Activated CD8-positive, alpha-beta memory T cell treated with anti-CD3 and anti-CD28 coated beads for 4 hours (primary cell): ENCODE measurements around the gene DPYD.

Experiments
- DNase-seq, 2 donors: peaks; one replicate each; pipeline ENCODE4 v3.0.0-alpha.2; 2020; ENCODE audit warnings: low read depth in 2 of 2

DPYD gene

GRCh38 chr1:97433824-97434177, 487.0 kb downstream of the DPYD start:
- no peak for DNase-seq

DNA sequence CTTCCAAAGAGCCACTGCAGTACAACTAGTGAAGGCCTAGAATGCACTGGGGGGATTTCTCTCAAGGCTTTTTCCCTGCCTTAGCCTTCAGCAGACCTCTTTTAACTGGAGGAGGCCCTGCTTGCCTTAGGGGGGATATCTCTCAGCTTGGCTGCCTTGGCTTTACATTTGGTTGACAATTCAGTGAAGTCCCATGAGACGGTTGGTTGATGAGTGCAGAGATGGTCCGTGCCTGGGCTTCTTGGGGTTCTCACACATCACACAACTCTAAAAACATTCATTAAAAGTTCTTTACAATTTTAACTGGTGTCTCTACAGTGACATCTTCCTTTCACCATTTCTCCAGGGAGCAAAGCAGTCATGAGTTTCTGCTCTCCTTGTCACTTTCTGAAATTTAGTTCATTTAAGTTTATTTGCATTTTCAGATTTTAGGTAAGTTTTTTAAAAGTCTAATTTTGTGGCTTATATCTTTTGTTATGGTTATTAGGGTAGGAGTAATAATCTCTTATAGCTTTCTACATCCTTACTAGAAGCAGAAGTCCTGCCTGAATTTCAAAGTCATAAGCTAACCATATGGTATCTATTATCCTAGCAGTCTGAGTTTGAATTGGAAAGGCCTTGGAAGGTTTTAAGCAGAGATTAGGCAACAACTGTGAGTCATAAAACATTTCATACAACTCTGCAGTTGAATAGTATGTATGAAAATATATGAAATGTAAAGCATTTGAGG, 487.6 kb downstream of the DPYD start:
- no peak for DNase-seq

DNA sequence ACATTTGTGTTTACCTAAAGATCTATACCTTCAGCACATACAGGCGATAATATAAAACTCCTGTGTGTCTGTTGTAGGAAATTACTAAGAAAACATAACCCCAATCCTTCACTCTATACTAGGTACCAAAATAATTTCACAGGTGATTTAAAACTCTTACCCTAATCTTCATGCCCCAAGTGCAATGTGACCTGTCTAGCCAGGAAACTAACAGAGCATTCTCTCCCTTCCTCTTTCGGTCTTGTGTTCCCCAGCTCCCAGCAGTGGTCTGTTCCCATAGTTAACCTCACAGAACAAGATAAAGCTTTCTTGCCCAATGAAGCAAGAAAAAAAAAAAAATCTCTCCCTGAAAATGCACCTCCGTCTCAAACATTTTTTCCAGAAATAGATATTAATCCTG, 493.5 kb downstream of the DPYD start:
- no peak for DNase-seq

DNA sequence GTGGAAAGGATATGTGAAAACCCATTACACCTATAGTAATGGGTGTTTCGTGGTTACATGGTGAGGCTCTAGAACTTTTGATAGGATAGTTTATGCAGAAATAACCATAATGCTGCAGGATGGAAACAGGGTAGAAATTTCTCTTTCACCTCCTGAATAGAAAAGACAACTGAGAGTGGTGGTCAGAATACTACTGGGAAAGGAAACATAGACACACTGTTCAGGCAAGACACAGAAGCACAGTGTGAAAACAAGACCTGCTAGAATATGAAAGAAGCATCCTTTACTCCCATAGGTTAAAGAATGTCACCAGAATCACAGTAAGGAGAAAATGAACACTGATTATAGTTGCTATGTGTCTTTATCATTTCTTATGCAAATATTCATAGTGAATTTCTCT, 496.6 kb downstream of the DPYD start:
- DNase-seq = no peak

DNA sequence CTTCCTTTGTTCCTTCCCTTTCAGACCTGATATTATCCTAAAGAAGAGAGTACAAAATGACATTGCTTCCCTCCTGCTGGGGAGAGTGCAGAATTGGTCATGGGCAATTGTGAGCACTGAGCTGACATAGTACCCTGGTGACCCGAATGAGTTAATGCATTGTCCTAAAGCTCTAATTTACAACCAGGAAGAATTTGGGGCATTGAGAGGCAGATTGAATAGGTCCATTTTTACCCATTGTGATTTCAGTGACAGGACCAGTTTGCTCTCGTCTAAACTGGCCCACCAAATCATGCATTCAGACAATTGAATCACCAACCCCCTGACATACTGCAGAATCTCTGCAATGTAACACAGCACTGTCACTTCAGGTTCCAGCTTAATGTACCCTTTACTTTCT, 497.4 kb downstream of the DPYD start:
- no peak for DNase-seq

- no peak for DNase-seq
Measured at GRCh38 chr1:97417661-97418060, 503.2 kb downstream of the DPYD start.

DNA sequence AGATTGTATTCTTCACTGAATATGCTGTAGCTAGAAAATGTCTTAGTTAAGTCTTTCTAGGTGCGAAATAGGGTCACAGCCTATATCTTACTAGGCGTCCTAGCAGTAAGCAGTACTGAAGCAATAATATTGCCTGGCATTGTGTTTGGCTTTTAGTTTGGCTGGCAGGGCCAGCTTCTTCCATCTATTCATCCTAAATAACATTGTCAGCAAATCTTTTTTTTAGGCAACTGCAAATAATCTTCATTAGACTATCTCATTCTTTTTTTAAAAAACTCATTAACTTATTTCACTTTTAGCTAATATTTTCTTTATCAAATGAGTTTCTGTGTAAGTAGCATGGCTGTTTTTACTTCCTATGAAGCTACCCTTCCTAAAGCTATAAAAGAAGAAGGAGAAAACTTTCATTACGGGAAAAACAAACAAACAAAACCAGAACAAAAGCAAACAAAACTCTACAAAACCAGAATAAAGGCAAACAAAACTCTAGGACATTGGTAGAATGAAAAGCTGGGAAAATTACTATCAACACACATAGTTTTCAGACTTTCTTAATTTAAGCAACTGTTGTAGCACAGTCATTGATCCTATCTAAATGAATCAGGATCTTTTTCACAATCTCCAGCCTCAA, 506.0 kb downstream of the DPYD start:
- no peak for DNase-seq

DNA sequence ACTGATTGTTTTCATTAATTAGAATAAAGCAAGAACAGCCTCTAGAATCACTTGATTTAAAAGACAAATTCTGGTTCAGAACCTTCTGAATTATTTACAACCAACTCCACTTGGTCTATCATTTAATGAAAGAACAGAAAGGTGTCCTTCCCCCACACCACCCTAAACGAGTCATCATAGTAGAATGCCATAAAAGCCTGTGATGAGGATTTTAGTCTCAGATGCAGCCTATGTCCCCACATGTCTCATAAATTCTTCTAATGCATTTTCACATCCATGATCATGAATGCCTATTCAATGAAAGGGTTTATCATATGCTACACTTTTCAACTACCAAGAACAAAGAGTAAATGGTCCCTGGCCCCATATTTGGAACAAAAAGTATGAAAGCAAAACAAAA, 508.1 kb downstream of the DPYD start:
- no peak for DNase-seq

GRCh38 chr1:97412166-97412565, 508.7 kb downstream of the DPYD start:
- DNase-seq = no peak

GRCh38 chr1:97396463-97396862, 524.4 kb downstream of the DPYD start:
- no peak for DNase-seq

GRCh38 chr1:97392701-97393100, 528.1 kb downstream of the DPYD start:
- no peak for DNase-seq

GRCh38 chr1:97385536-97386277, 535.1 kb downstream of the DPYD start:
- no peak for DNase-seq

DNA sequence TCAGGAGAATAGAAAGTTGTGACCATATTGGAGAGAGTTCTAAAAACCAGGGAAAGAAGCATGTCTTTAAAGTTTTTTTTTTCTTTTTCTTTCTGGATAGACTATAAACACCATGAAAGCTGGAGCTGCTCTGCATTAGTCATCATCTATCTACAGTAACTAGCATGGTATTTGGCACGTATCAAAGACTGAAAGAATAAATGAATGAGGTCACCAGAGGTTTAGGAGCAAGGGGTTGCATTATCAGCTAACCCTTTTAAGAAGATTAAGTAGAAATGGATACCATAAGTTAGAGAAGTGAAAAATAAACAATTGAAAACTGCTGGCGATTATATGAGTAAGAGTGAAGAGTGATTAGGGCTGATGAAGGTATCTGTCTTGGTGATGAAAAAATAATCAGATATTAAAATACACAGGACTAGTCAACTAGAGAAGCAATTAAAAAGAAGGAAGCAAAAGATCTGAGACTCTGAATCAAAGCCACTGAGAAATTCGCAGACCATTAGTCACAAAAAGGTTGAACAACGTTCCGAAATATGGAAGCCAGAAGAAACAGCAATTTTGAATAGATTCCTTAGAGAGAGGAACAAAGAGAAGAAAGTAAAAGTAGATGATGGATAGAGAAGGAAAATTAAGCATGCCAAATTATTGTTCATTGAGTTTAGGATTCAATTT, 536.4 kb downstream of the DPYD start:
- DNase-seq = no peak

DNA sequence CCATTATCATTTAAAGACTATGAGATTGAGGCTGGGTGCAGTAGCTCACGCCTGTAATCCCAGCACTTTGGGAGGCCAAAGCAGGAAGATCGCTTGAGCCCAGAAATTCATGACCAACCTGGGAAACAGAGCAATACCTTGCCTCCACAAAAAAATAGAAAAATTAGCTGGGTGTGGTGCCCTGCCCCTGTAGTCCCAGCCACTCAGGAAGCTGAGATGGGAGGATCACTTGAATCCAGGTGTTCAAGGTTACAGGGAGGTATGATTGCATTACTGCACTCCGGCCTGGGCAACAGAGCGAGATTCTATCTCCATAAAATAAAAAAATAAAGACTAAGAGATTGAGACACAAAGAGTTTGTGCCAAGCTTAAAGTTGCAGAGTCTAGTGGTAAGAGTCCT, 537.0 kb downstream of the DPYD start:
- no peak for DNase-seq

DNA sequence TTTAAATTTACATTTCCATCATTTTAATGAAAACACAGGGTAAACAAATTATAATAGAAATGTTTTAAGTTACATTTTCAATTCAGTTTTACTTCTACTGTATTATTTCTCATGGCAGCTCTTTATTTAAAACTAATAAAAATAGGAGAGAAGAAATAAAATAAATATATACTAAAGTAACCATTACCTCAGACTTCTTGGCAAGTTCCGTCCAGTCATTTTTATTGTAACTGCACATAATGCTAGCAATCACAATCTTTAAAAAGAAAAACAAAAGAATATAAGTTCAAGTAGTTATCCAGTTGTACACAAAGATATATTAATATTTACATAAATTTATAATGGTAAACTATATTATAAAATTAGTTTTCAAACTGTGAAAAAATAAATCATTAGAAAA, 538.6 kb downstream of the DPYD start:
- no peak for DNase-seq

DNA sequence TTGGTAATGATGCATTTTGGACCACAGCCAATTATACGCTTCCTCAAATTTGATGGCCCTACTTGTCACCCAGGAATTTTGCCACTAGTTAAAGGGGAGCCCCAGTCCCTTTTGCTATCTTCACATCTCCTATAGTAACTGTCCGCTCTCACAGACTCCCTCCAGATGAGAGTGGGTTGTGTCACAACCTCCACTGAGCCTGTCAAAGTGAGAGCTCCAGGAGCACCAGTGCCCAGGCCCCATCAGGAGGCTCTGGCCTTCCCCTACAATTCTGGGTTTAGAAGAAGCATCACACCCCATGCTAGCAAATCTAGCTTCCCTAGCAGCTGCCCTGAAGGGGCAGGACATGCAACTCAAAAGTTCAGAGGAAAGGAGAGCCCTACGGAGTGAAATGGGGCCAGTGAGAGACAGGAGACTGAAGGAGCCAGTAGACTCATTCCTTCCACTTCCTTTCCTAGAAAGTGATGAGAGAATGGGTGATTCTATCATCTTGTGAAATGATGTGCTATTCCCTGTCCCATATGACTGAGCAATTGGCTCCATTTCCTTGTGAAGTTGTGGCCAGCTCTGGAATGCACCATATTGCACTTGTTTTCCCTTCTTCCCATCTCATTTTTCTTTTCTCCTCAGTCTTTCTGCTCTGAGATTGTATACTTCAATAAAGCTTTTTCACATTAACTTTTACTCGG, 541.3 kb downstream of the DPYD start:
- no peak for DNase-seq

- DNase-seq = no peak
Measured at GRCh38 chr1:97378596-97378995, 542.2 kb downstream of the DPYD start.

- no peak for DNase-seq
Measured at GRCh38 chr1:97377432-97378034, 543.3 kb downstream of the DPYD start.

- DNase-seq = no peak
Measured at GRCh38 chr1:97373000-97373399, 547.8 kb downstream of the DPYD start.

GRCh38 chr1:97372531-97372930, 548.3 kb downstream of the DPYD start:
- DNase-seq = no peak

DNA sequence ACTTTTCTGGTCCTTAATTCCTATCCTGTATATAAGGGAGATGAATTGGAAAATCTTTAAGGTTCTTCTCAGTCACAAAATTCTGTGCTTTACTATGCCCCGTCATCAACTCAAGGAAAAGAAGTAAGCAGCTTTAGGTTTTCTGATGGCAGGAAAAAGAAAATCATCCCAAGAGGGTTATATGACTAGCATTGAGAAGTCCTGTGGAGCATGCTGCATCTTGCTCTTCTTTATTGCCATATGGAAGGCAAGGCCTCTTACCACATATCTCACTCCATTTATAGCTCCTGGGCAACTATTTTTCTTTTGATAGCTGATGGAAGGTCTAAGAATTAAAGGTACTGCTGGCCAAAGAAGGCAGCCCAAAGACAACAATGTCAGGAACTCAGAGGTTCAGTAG, 552.5 kb downstream of the DPYD start:
- no peak for DNase-seq

DNA sequence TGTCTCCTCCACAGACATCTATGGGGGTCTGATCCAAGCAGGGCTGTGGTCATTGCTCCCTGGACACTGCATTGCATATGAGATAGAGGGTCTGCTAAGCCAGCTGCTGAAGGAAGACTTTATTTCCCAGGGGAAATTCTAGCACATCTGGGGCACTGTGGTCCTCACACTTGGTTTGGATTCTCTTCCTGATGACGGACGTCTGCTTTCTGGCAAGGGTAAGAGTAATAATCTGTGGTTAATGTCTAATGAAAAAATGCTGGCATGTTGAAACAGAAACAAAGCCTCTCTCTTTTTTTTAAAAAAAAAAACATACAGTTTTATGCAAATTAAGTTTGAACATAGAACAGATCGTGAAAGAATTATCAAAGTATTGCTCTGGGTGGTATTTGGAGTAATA, 553.9 kb downstream of the DPYD start:
- DNase-seq = no peak
